ENCODE results near the gene LOXL1.

Gene LOXL1

GRCh38 chr15:73926219-73927002 lies at the start of gene LOXL1:
LOXL1 (plus strand) TSS chr15:73926462; CDS start chr15:73926784, 322 bp downstream.
- DNase-seq = peak; percentile 65

- DNase-seq = no peak
These were observed 46.8 kb upstream of the LOXL1 start for GRCh38 chr15:73879426-73879825.

GRCh38 chr15:73881579-73882320 lies 44.5 kb upstream of the LOXL1 start:
- no peak for DNase-seq

GRCh38 chr15:73882761-73883419 lies 43.4 kb upstream of the LOXL1 start:
- DNase-seq = no peak

GRCh38 chr15:73884159-73884558 lies 42.1 kb upstream of the LOXL1 start:
- DNase-seq = no peak

GRCh38 chr15:73885954-73886700 lies 40.1 kb upstream of the LOXL1 start:
- no peak for DNase-seq

DNA sequence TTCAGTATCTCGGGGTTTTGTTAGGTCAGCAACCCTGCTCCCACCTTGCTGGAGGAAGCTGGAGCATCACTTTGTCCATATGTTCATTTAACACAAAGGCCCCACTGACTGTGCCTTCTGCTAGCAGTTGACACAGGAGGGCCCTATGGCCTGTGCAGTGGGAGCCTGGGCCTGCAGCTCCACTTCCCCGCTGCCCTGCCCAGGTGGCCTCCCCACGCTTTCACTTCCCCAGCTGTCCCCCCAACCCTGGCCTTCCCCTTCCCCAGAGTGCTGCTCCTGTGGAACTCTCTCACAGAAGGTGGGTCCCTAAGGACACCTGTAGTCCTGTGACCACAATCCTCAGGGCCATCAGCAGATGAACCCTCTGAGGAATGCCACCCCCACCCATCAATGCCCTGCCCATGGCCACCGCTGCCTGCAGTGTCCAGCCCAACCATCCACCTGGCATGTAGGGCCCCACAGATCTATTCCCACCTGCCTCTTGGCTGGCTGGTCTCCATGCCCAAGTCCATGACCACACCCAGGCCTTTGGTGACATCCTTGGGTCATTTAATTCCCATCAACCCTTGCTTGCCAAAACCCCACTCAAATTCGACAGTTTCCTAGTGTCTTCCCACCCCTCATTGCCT lies 39.4 kb upstream of the LOXL1 start:
- no peak for DNase-seq

DNA sequence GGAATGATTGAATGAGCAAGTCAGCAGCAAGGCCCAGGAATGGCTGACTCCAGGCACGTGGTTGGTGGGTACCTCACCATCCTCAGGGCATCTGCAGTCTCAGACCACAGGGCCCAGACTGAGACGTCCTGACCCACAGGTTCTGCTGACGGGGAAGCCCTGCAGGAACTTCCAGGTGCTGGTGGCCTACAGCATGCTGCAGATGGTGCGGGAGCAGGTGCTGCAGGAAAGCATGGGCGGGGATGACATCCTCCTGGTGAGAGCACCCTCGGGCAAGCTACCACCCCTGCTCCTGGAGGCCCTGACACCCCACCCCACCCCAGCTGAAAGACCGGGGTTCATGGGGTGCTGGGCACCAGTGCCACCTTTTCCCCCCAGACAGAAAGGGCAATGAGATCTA lies 38.8 kb upstream of the LOXL1 start:
- DNase-seq = no peak

- no peak for DNase-seq
These were observed 37.8 kb upstream of the LOXL1 start for GRCh38 chr15:73888224-73889041.

DNA sequence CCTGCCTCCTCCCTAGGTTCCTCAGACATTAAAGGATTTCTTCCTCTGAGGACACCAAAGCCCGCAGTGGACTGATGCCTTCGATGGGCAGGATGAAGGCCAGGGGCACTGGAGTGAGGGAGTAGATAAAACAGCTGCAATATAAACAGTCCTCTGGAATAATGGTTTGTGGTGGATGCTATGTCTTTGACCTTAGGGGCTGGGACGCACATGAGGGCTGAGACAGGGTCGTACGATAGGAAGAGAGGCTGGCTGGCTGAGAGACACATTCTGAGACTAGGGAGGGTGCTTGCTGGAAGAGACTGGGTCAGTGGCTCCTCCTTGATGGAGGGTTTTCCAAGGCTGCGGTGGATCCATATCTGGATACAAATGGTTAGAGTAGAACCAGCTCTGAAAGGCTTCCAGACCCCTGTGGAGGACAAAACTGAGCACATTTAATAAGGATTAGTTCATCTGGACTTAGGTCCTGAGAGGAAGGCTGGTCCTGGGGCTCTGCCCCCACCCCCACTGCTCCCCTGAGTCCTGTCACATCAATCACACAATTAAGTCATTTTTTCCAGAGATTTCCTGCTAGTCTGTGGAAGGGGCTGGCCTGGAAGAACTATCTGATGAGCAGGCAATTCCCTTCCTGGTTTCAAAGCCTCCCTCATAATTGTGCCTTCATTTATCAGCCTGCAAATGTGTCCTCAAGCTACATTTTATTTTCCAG lies 37.1 kb upstream of the LOXL1 start:
- no peak for DNase-seq

DNA sequence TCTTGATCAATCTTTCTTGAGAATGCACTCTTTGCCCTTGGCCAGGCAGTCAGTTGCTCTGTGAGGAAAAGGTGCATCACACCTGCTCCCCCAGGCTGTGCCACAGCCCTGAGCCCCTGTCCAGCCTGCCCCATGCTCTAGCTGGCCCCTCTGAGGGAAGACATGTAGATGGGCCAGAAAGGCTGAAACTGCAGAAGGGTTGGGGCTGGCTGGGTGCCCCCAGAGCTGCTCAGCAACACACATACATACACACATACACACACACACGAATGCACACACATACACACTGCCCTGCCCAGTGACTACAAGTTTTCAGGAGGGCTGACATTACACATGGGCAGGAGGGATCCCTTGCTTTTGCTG lies 36.5 kb upstream of the LOXL1 start:
- no peak for DNase-seq

- DNase-seq = no peak
These were observed 34.6 kb upstream of the LOXL1 start for GRCh38 chr15:73891328-73892315.

DNA sequence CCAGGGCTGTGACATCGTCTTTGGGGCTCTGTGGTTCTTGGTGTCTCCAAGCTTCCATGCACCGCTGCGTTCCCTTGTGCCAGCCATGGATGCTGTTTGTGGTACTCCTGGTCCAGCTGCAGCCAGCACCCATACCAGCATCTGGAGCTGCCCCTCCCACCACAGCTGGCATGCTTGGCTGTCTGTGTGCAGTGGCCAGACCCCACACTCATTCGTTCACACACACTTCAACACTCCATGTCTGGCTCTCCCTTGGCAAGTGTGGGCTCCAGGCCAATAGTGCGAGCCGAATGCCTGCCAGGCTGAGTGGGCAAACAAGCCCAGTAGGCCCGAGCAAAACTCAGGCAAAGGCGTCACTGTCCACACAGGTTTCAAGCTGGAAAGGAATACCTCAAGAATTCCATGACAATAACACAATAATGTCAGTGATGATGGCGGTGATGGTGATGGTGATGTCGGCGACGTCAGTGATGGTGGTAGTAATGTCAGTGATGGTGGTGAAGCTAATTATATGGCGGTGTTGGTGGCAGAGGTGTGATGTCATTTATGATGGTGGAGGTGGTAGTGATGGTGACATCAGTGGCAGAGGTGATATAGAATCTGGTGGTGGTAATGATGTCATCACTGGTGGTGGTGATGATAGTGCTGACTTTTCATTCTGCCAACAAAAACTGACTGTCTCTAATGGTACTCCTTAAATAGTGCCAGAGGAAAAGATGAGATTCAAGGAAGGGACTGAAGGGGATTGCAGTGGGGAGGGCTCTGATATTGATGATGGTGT lies 33.6 kb upstream of the LOXL1 start:
- DNase-seq = no peak

DNA sequence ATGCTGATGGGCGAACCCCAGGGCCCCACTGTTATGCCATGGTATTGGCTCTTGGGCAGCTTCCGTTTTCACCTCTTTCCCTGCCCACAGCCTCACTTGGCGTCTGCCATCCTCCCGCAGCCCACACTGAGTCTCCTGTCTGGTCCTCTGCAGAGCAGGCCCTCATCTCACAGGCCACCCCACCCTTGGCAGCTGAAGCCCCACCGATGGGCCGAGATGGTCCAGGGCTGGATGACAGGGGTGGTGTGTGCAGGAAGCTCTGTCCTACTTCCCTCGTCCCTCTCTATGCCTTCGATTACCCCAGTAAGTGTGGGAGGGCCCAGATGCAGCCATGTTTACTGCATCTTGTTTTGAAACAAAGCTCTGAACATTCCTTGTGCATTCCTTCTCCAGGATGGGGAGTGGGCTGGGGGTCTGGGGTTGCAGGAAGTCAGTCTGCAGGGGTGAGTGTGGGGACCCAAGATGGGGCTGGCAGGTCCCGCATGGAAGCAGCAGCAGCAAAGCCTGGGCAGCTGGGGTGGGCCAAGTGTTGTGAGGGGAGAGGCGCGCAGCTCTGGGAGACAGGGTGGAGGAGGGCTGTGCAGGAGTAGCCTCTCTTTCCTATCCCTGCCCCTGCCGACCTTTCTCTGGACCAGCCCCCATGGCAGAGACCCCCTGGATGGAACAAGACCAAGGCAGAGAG lies 32.0 kb upstream of the LOXL1 start:
- no peak for DNase-seq

DNA sequence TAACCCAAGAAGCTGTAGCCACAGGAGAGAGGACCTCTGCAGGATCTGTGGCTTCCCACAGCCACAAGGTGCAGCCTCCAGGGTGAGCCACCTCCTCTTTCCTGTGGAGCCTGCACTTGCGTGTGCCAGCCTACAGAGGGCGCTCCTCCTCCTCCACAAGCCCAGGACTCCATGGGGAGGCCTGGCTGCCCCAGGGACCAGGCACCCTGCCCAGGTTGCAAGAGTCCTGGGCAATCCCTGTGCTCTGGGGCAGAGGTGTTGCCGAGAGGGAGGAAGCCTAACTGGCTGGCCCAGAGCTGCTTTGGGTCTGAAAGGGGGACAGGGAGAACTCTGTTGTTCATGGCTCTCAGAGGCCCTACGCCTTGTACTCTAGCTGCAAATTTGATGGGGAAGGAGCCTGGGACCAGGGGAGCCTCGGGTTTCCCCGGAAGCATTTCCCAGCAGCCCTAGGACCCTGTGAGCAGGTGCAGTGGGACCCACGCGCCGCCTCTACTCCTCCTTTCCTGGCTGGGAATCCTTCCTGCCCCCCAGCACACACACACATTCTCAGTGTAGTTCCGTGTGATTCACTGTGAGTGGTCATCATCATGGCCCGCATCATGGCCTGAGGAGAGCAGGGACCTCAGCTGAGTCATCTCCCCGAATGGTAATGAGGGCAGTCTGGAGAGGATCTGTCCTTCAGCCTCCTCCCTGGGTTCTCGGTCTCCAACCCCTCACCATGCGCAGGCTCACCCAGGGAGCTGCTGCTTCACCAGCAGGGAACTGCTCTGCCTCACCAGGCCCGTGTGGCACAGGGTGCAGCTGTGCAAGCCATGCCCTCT lies 28.6 kb upstream of the LOXL1 start:
- DNase-seq = peak; percentile 56

DNA sequence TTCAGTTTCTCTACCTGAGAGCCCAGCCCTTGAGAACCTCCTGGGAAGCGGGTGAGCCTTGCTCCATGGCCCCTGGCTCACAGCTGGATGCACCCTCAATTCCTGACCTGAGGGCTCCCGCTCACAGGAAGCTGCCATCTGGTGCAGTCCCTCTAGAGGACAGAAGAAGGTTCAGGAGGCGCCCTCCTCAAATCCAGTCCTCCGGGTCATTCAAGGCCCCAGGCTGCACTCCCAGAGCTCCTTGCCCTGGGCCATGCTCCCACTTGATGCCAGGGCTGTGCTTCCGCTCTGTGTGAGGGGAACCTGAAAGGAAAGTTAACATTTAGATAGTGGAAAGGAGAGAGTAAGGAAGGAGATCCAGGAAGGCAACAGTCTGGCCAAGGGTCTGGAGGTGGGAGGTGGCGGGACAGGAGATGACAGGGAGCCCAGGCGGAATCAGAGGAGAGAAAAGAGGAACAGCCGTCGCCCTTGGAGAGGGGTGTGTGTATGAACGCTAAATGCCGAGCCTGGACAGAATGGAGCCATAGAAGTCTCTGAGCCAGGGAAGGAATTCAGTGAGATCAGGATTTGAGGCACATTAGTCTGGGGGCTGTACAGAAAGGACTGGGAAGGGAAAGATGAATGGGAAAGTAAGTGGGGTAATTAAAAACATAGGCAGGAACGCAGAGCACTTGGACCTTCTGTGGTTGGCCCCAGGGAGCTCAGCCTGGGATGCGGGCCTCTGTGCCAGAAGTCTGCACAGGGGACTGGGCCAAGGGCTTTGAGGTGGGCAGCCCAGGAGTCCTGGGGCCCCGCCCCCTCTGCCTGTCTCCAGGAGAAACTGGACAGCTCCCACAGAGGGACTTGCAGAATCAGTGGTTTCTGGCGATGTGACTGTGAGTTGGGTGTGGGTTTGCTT lies 26.8 kb upstream of the LOXL1 start:
- DNase-seq = no peak
